PC-9 (cell line): ENCODE measurements around the gene LILRB3.
A peak's percentile ranks its signal among the peaks of the same experiment; 100 is the strongest.

Source experiments
- EZH2 ChIP-seq: fragments of 200-600 bp; sonication (generic); IDR thresholded peaks from 2 replicates; pipeline ENCODE4 v1.8.0; 2017; ENCODE audit warnings: antibody characterized with exemption, low read depth
- TF ChIP-seq, protein P1 (sequence below): fragments of 200-600 bp; sonication (generic); conservative IDR thresholded peaks from 2 replicates; pipeline ENCODE4 v1.6.1; 2017; ENCODE audit warnings: mixed run types, antibody characterized with exemption, mild to moderate bottlenecking, moderate library complexity

DNA sequence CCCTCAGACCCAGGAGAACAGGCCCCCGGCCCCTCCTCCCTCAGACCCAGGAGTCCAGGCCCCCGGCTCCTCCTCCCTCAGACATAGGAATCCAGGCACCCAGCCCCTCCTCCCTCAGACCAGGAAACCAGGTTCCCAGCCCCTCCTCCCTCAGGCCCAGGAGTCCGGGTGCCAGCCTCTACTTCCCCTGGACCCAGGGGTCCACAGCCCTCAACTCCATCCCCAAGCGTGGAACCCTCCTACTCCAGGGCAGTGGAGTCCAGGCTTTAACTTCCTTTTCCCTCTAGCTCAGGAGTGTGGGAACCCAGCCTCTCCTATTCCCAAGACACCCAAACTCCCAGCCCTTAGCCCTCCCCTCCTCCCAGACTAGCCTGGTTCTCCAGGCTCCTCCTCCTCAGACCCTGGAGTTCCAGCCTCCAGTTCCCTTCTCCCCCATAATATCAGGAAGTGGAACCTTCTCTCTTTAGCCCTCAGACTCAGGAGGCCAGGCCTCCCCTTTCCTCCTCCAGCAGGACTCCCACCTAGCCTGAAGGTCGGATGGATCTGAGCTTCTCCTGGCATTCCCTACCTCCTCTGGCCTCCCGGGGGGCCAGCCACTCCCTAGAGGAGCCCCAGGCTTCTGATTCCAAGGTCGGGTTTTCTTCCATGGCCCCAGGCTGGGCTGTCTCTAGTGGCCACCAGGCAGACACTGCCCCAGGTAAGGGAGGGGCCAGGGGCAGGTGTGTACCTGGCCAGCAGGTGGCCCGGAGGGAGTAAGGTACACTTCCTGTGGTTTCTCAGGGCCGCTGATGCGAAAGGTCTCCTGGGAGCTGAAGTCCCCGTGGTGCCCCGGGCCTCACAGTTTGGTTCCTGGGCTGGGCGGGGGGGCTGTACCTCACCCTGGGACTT lies 50.1 kb downstream of the LILRB3 start, which contains the start of gene TMC4:
- TF ChIP-seq, protein P1, sequence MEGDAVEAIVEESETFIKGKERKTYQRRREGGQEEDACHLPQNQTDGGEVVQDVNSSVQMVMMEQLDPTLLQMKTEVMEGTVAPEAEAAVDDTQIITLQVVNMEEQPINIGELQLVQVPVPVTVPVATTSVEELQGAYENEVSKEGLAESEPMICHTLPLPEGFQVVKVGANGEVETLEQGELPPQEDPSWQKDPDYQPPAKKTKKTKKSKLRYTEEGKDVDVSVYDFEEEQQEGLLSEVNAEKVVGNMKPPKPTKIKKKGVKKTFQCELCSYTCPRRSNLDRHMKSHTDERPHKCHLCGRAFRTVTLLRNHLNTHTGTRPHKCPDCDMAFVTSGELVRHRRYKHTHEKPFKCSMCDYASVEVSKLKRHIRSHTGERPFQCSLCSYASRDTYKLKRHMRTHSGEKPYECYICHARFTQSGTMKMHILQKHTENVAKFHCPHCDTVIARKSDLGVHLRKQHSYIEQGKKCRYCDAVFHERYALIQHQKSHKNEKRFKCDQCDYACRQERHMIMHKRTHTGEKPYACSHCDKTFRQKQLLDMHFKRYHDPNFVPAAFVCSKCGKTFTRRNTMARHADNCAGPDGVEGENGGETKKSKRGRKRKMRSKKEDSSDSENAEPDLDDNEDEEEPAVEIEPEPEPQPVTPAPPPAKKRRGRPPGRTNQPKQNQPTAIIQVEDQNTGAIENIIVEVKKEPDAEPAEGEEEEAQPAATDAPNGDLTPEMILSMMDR: peak; percentile 76
- no peak for TF ChIP-seq EZH2
